Body of pancreas (tissue), 4 donors: ENCODE data around the gene ABI3BP.

ENCODE experiments used
- CTCF ChIP-seq, 7 experiments: fragments of 450-650 bp in 4 of 7; fragments of 200-600 bp in 3 of 7; sonication (generic) in 3 of 7; IDR thresholded peaks; one replicate each; pipeline ENCODE4 v1.5.1; 2016 to 2019; ENCODE audit warnings: antibody characterized with exemption in 7 of 7
- POLR2A ChIP-seq, 3 donors: fragments of 450-650 bp; IDR thresholded peaks; one replicate each; pipeline ENCODE4 v1.6.1; 2016; ENCODE audit warnings: antibody characterized with exemption in 3 of 3, mild to moderate bottlenecking in 2 of 3

GRCh38 chr3:101038880-101039279 is 45.7 kb upstream of the ABI3BP start:
- TF ChIP-seq CTCF (IDR thresholded peaks at IDR 0.05) (no peak), POLR2A (IDR thresholded peaks at IDR 0.05) (no peak)
